NCI-H2107 treated with DMSO at 0.1 percent for 48 hours (cell line): Measurements from ENCODE around the gene ADPRHL1.
"Not testable (repeated sequence)": the region's sequence is repeated elsewhere in the genome, so short reads cannot be mapped to it uniquely, and the experiment has no call there.

ENCODE experiments used
- DNase-seq: peaks from one replicate; lab custom pipeline; 2025; ENCODE audit not compliant: unreplicated experiment; lab: John Stamatoyannopoulos, UW

The ADPRHL1 gene

DNA sequence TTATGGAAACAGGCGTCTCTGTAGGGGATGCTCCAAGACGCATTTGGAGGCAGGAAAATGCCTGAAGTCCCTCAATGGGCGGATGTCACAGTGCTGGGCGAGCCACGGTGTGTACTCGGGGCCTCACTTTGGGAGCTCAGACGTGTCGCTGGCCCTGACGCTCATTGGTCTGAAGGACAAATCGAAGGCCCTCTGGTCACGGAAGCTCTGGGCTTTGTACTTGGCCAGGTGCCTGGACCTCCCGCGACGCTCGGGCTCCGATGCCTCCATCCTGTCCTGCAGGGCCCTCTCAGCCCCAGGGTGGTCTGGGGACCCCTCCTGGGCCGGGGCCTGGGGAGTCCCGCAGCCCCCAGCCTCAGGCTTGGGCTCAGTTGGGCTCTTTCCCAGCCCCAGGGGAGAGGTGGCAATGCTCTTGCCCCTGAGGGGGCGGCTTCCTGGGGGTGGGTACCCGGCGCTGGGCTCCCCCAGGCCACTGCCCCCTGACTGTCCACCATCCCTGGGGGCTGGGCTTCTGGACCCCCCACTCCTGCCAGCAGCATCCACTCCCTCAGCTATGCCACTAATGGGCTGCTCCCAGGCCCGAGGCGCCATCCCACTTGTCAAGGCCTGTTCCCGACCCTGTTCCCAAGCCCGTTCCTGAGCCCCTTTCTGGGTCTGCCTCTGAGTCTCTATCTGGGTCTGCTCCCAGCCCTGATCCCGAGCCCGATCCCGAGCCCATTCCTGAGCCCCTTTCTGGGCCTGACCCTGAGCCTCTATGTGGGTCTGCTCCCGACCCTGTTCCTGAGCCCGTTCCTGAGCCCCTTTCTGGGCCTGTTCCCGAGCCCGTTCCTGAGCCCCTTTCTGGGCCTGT, 49.8 kb downstream of the ADPRHL1 start:
- no peak for DNase-seq

DNA sequence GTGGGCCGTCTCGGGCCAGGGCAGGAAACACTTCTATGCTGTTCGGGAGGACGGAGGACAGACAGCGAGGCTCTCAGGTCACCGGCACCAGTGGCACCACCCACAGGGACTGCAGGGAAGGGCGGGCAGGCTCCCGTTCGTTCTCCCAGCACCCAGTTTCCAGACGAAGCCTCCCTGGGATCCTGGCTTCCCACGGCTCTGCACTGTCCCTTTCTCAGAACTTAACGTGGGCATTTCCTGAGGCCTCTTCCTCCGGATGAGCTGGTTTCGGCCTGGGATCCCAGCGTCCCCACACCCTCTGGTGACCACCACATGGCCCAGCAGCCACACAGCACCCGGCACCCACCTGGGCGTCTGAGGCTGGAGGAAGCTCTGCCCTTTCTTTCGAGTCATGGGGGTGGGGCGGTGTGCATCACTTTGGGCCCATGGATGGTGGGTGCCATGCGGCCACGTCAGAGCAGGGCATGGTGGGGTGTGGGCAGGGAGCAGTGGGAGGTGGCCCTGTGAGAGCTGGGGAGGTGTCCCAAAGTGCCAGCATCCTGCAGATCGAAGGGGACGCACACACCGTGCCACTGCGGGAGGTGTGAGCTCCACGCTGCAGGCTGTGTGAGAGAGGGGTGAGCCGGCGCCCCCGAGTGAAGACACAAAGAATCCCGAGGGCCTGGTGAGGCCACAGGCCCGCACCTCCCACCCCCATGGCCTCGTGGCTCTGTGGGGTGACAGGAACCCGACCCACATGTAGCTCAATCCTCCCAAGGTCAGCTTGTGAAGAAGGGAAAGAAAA, 50.6 kb downstream of the ADPRHL1 start:
- DNase-seq: no peak

GRCh38 chr13:113401452-113402415, 51.6 kb downstream of the ADPRHL1 start:
- DNase-seq: no peak

GRCh38 chr13:113400621-113401451, 52.5 kb downstream of the ADPRHL1 start:
- DNase-seq: no peak

- DNase-seq: no peak
These were observed 53.5 kb downstream of the ADPRHL1 start for GRCh38 chr13:113399755-113400149.

DNA sequence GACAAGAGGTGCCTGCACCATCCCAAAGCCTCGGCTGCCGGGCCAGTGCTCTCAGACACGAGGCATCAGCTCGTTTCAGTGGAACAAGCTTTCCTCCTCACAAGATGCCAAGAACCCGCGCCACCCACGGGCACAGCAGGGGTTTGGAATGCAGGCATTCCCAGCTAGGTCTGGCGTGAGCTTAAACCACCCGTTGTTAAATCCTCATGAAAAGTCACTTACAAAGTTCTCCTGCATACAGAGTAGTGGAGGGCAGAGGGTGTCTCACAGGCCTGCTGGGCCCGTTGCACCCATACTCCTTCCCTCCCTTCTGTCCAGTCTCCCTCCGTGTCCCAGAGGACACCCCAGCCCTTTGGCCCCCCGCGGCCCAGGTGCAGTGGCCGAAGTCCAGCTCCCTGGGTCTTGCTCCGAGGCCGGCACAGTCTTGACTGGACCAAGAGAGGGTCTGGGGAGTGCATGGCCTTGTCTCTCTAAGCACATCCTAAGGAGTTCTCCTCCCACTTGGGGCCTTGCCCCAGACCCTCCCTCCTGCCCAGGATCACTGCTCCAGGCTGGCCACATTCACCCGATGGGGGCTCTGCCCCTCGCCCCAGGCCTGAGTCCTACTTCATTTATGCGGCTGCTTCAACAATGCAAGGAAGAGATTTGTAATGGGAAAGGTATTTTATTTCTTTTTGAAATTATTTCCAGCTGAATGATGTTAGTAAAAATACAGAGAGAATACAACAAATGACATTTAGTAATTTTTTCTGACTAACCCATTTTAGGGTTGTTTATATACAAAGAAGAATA, 54.1 kb downstream of the ADPRHL1 start:
- no peak for DNase-seq

DNA sequence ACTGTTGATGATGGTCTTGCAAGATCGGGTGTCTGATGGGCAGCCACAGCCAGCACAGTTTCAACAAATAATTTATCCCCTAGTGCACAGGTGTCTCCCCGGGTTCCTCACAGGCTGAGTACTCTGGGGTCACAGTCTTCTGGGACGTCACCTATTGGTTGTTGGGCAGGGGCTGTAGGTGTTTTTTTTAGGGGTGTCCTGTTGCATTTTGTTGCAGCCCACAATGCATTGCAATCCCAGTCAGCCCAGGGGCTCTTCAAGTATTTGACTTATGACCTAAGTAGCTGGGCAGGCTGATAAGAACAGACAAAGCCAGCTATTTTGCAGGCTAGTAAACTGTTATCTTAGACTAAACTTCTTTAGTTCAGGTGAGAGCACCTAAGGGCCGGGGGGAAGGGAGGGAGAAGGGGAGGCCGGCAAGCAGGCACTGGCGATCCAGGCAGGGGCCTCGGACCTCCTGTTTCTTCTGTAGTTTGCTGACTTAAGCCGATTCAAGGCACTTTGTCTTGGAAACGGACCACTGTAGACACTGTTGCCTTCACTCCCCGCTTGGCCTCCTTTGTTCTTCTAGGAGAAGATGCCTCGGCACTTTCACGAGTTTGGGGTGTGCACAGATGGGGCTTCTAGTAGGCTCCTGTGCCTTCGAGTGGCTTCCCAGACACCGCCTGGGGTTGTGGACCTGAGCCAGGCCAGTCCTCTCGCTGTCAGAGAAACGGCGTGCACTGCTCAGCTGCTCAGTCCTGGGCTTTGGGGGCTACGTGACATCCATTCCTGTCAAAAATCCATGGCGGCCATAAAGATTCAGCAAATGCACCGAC, 55.5 kb downstream of the ADPRHL1 start:
- DNase-seq: no peak

DNA sequence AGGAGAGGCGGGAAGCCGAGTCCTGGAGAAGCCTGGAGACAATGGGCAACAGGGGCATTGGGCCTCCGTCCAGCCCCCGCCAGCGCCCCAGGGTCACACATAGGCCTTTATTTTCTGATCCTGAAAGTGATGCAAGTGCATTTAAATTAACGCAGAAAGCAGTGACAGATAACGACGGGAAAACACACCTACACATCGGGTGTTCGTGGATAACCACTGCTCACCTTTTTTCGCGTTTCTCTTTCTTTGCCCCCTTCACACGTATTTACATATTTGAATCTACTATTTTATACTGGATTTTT, 59.0 kb downstream of the ADPRHL1 start:
- DNase-seq: no peak

DNA sequence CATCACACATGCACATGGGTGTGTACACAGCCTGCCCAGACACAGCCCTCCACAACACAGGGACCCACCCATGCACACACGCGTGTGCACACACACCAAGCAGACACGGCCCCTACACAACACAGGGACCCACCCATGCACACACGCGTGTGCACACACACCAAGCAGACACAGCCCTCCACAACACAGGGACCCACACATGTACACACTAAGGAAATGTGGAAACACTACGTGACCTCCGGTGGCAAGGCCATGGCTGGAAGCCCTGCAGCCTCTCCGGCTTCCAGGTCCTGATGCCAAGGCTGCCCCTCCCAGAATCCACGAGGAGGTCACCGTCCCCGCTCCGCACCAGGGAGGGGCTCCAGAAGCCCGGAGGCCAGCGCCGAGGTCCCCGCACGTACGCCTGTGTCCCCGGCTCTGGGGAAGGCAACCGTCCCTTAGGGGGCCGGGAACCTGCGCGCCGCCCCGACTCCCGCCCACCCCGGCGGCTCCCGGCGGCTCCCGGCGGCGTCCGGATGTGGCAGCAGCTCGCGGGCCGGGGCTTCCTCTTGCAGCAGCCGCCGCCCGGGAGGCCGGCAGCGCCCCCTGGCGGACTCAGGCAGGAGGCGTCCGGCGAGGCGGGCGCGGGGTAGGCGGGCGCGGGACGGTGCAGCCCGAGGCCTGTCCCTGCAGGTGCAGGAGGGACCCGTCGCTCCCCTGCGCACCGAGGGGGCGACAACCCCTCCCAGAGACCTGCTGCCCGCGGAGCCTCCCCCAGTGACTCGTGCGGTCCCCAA, 59.5 kb downstream of the ADPRHL1 start:
- DNase-seq: peak; percentile 5

GRCh38 chr13:113393226-113393562, 60.1 kb downstream of the ADPRHL1 start:
- DNase-seq: no peak

DNA sequence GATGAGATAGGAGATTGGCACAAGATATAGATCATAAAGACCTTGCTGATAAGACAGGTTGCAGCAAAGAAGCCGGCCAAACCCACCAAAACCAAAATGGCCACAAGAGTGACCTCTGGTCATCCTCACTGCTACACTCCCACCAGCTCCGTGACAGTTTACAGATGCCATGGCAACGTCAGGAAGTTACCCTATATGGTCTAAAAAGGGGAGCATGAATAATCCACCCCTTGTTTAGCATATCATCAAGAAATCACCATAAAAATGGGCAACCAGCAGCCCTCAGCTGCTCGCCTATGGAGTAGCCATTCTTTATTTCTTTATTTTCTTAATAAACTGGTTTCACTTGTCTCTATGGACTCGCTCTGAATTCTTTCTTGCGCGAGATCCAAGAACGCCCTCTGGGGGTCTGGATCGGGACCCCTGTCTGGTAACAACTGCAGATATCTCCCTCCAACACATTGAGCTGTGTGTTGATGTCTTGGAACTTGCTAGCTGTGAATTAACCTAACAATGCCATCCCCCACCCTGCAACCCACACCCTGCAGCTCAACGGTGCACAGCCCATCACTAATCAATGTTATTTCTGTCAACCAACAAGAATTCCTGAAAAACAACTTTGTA, 62.3 kb downstream of the ADPRHL1 start:
- no peak for DNase-seq

DNA sequence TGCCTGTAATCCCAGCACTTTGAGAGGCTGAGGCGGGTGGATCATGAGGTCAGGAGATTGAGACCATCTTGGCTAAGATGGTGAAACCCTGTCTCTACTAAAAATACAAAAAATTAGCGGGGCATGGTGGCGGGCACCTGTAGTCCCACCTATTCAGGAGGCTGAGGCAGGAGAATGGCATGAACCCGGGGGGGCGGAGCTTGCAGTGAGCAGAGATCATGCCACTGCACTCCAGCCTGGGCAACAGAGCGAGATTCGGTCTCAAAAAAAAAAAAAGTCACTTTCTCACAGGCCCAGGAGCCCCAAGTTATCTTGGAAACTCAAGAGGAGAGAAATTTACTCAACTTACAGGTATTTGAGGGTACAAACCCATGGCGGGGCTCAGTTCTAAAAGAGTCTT, 63.7 kb downstream of the ADPRHL1 start:
- DNase-seq: not testable (repeated sequence)

GRCh38 chr13:113387396-113387795, 65.9 kb downstream of the ADPRHL1 start:
- DNase-seq: no peak

GRCh38 chr13:113383089-113383488, 70.2 kb downstream of the ADPRHL1 start:
- DNase-seq: no peak

DNA sequence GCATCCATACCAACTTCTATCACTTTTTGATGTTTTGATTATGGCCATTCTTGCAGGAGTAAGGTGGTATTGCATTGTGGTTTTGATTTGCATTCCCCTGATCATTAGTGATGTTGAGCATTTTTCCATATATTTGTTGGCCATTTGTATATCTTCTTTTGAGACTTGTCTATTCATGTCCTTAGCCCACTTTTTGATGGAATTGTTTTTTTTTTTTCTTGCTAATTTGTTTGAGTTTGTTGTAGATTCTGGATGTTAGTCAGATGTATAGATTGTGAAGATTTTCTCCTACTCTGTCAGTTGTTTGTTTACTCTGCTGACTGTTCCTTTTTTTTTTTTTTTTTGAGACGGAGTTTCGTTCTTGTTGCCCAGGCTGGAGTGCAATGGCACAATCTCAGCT, 70.7 kb downstream of the ADPRHL1 start:
- not testable (repeated sequence) for DNase-seq

DNA sequence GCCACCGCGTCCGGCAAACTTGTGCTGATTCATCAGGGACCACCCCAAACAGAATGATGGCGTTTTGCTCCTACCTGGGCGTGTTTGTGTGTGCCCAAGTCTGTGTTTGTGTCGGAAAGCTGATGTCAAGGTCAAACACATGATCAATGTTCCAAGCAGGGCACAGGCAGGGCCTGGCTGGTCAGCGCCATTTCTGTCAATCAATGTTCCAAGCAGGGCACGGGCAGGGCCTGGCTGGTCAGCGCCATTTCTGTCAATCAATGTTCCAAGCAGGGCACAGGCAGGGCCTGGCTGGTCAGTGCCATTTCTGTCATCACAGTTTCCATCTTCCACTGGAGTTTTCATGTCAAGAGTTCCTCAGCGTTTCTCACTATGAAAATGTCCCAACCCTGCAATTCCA, 74.5 kb downstream of the ADPRHL1 start:
- DNase-seq: no peak

DNA sequence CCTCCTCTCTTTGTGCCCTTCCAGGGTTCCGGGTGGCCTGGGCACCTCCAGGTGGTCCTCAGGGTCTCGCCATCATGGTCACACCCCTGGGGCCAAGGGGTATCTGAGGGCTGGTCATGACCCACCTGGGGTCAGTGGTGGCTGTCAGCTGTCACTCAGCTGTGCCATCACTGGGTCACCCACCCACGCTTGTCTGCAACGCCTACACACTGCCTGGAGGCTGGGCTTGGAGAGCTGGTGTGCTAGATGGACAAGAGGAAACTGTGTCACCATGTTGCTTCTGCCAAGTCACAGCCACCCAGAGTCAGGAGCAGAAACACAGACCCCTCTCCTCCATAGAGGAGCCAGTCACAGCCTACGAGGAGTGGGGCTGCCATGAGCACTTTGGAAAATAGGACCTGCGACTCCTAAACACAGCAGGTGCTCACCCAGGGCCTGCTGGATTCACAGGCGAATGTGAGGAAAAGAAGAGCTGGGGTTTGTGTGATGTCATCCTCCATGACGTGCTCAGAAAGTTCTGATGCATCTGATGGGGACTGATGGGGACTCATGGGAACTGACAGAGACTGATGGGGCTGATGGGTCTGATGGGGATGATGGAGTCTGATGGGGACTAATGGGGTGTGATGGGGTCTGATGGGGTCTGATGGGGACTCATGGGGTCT, 78.6 kb downstream of the ADPRHL1 start:
- no peak for DNase-seq
